K562 (cell line): ENCODE measurements around the gene MLKL. TPM values are rescaled to one million over a fixed set of nuclear protein-coding genes. Genes with fewer than 3 reads are reported as not detected.

Experiments used
- ATAC-seq: fragments of 200-7000 bp; cut with Tn5 transposase; 3 replicates; pipeline ENCODE4 v1.9.1; 2020; ENCODE audit warnings: moderate library complexity
- BruUV-seq: library from RNA; stranded (reverse); fragments of 400-500 nt; replicated peaks from 2 replicates; lab custom pipeline; 2021; lab: Mats Ljungman, UMichigan
- CTCF ChIA-PET: fragments of 300-600 bp; formaldehyde crosslinking; extraction: SDS; loops from one replicate; lab custom pipeline; 2021; ENCODE audit warnings: low intra/inter-chr PET ratio; lab: Yijun Ruan, JAX
- POLR2A ChIA-PET: fragments of 300-600, 350-650 bp; sonication (Branson Sonifier 250); formaldehyde crosslinking; extraction: SDS; loops from one replicate; lab custom pipeline; 2021; ENCODE audit warnings: antibody characterized with exemption, inconsistent platforms; lab: Yijun Ruan, JAX
- DNase-seq, 4 experiments: peaks; one replicate each; pipeline versions ENCODE4 v3.0.0 to v3.0.0-alpha.2; 2011 to 2018; ENCODE audit warnings: low spot score in 3 of 4, mixed read lengths in 3 of 4; ENCODE audit errors: extremely low read depth in 1 of 4
- FAIRE-seq: peaks from 2 replicates; lab custom pipeline; 2011; peaks lifted over from hg19 to GRCh38; lab: Jason Lieb, UNC
- H2AFZ ChIP-seq: 2 replicates; pipeline ENCODE4 v1.6.0; 2011; ENCODE audit warnings: low read depth, low read length, control low read depth, inconsistent platforms
- H3K27ac ChIP-seq: fragments of 200-600 bp; 3 replicates; pipeline ENCODE4 v1.8.0; 2011; ENCODE audit warnings: low read depth, mild to moderate bottlenecking, control low read depth, inconsistent platforms, low read length, moderate library complexity, mixed read lengths; ENCODE audit errors: extremely low read depth
- H3K27me3 ChIP-seq, 2 experiments: fragments of 300-600 bp in 1 of 2; 2 replicates in 1 of 2; 3 replicates in 1 of 2; pipeline versions ENCODE4 v1.6.0 to v1.8.0; 2011; ENCODE audit warnings: inconsistent platforms in 2 of 2, low read length in 2 of 2, mild to moderate bottlenecking in 1 of 2, mixed read lengths in 1 of 2, moderate library complexity in 1 of 2; ENCODE audit not compliant: control insufficient read depth in 2 of 2, insufficient read depth in 2 of 2
- H3K36me3 ChIP-seq: fragments of 300-600 bp; 3 replicates; pipeline ENCODE4 v1.8.0; 2011; ENCODE audit warnings: mild to moderate bottlenecking, low read length, inconsistent platforms; ENCODE audit not compliant: control insufficient read depth, insufficient read depth
- H3K4me1 ChIP-seq, 2 experiments: fragments of 200-600 bp in 1 of 2; replicated peaks in 1 of 2; 2 replicates in 1 of 2; 3 replicates in 1 of 2; pipeline versions ENCODE4 v1.5.1 to v1.8.0; 2011; ENCODE audit warnings: inconsistent platforms in 2 of 2, low read length in 2 of 2, mild to moderate bottlenecking in 1 of 2, mixed read lengths in 1 of 2, moderate library complexity in 1 of 2; ENCODE audit not compliant: control insufficient read depth in 2 of 2, insufficient read depth in 2 of 2
- H3K4me2 ChIP-seq: 2 replicates; pipeline ENCODE4 v1.6.1; 2011; ENCODE audit warnings: low read length, control low read depth, inconsistent platforms, mixed read lengths; ENCODE audit not compliant: insufficient read depth
- H3K4me3 ChIP-seq: fragments of 200-600 bp; sonication (generic), shearing (Covaris generic); 2 replicates; pipeline ENCODE4 v1.5.1; 2016; ENCODE audit warnings: control low read depth, inconsistent platforms
- H3K79me2 ChIP-seq: fragments of 200-600 bp; 3 replicates; pipeline ENCODE4 v1.8.0; 2011; ENCODE audit warnings: low read length, inconsistent platforms; ENCODE audit not compliant: control insufficient read depth, insufficient read depth
- H3K9ac ChIP-seq, 2 experiments: 2 replicates each; pipeline versions ENCODE4 v1.6.0 to v1.6.1; 2011; ENCODE audit warnings: low read depth in 2 of 2, low read length in 2 of 2, control low read depth in 1 of 2, inconsistent platforms in 1 of 2, mild to moderate bottlenecking in 1 of 2, mixed read lengths in 1 of 2; ENCODE audit not compliant: insufficient read depth in 1 of 2
- H3K9me1 ChIP-seq: one replicate; pipeline ENCODE4 v1.6.0; 2011; ENCODE audit warnings: inconsistent platforms, mild to moderate bottlenecking, low read length, moderate library complexity; ENCODE audit not compliant: control insufficient read depth, insufficient read depth
- H3K9me3 ChIP-seq: replicated peaks from 2 replicates; pipeline ENCODE4 v1.5.1; 2011; ENCODE audit warnings: low read depth, low read length, inconsistent platforms; ENCODE audit not compliant: control insufficient read depth, insufficient read depth
- H4K20me1 ChIP-seq: replicated peaks from 2 replicates; pipeline ENCODE4 v1.6.1; 2011; ENCODE audit warnings: low read length, inconsistent platforms, mixed read lengths; ENCODE audit not compliant: control insufficient read depth, insufficient read depth
- DMBX1 ChIP-seq: fragments of 250-450 bp; sonication (Bioruptor Pico); IDR thresholded peaks from 2 replicates; pipeline ENCODE4 v1.8.0; 2022; ENCODE audit warnings: inconsistent platforms, mild to moderate bottlenecking, moderate library complexity, borderline replicate concordance
- EWSR1 ChIP-seq: fragments of 450-650 bp; IDR thresholded peaks from 2 replicates; pipeline ENCODE4 v1.6.1; 2018; ENCODE audit warnings: borderline replicate concordance, mild to moderate bottlenecking, low read depth, moderate library complexity; ENCODE audit not compliant: partially characterized antibody
- FOXJ2 ChIP-seq: fragments of 200-800 bp; sonication (Bioruptor generic); IDR thresholded peaks from 2 replicates; pipeline ENCODE4 v1.6.1; 2016; ENCODE audit warnings: missing genetic modification characterization, missing compliant biosample characterization
- FOXK2 ChIP-seq, 2 experiments: fragments of 450-650 bp; IDR thresholded peaks in 1 of 2; conservative IDR thresholded peaks in 1 of 2; 2 replicates each; pipeline ENCODE4 v1.6.1; 2016; ENCODE audit warnings: low read depth in 2 of 2, mild to moderate bottlenecking in 1 of 2
- KDM4B ChIP-seq, 2 experiments: fragments of 450-650 bp in 1 of 2; sonication (generic) in 1 of 2; IDR thresholded peaks; 2 replicates each; pipeline ENCODE4 v1.6.1; 2016 to 2017; ENCODE audit warnings: borderline replicate concordance in 2 of 2, antibody characterized with exemption in 1 of 2, low read depth in 1 of 2, mild to moderate bottlenecking in 1 of 2
- KLF1 ChIP-seq: fragments of 450-650 bp; IDR thresholded peaks from 2 replicates; pipeline ENCODE4 v1.6.1; 2016; ENCODE audit warnings: missing genetic modification characterization, missing compliant biosample characterization
- MEF2D ChIP-seq: conservative IDR thresholded peaks from 2 replicates; pipeline ENCODE4 v1.6.1; 2016; ENCODE audit warnings: low read depth, missing genetic modification characterization, missing compliant biosample characterization
- PCBP2 ChIP-seq: fragments of 200-400 bp; formaldehyde crosslinking; IDR thresholded peaks from 2 replicates; pipeline ENCODE4 v1.6.1; 2018; ENCODE audit warnings: low read length, low read depth, mild to moderate bottlenecking, moderate library complexity; ENCODE audit not compliant: poor library complexity, severe bottlenecking
- POLR2H ChIP-seq: IDR thresholded peaks from 2 replicates; pipeline ENCODE4 v1.6.1; 2016; ENCODE audit warnings: missing genetic modification characterization, low read depth, mild to moderate bottlenecking, control low read depth, missing compliant biosample characterization, moderate library complexity
- RAD21 ChIP-seq, 2 experiments: fragments of 250-450 bp in 1 of 2; fragments of 450-650 bp in 1 of 2; sonication (Bioruptor Pico) in 1 of 2; formaldehyde crosslinking in 1 of 2; IDR thresholded peaks in 1 of 2; conservative IDR thresholded peaks in 1 of 2; 2 replicates each; pipeline versions ENCODE4 v1.4.0 to v1.8.0; 2020 to 2022; ENCODE audit warnings: mild to moderate bottlenecking in 2 of 2, moderate library complexity in 1 of 2
- RBM22 ChIP-seq: fragments of 200-400 bp; formaldehyde crosslinking; IDR thresholded peaks from 2 replicates; pipeline ENCODE4 v1.6.1; 2018; ENCODE audit warnings: low read length, low read depth; ENCODE audit not compliant: poor library complexity, severe bottlenecking
- SOX6 ChIP-seq: fragments of 450-650 bp; IDR thresholded peaks from 2 replicates; pipeline ENCODE4 v1.6.1; 2014; ENCODE audit warnings: mild to moderate bottlenecking
- TRIM24 ChIP-seq, 2 experiments: fragments of 450-650 bp; IDR thresholded peaks; 2 replicates each; pipeline ENCODE4 v1.6.1; 2016
- UBTF ChIP-seq, 2 experiments: IDR thresholded peaks; 2 replicates each; pipeline ENCODE4 v1.6.1; 2012; ENCODE audit warnings: improper control_type of control experiment in 2 of 2, low read depth in 2 of 2, low read length in 2 of 2, borderline replicate concordance in 1 of 2
- ZNF280B ChIP-seq: fragments of 250-450 bp; sonication (Bioruptor Pico); IDR thresholded peaks from 2 replicates; pipeline ENCODE4 v1.5.1; 2021; ENCODE audit warnings: mild to moderate bottlenecking
- WGBS: fragments of 100-300 bp; shearing (Covaris generic); methylation state at CpG from one replicate; pipeline ENCODE4 v1.1.6; 2016; ENCODE audit warnings: low coverage, mixed read lengths; ENCODE audit not compliant: insufficient coverage; ENCODE audit errors: missing lambda C conversion rate; 5-methylcytosine and 5-hydroxymethylcytosine counted together
- in situ Hi-C: fragments of 300-500 bp; cut with MboI; formaldehyde crosslinking; loops from 4 replicates; pipeline ENCODE4 v1.15.0; 2018; ENCODE audit warnings: inconsistent platforms, mixed read lengths
- intact Hi-C: fragments of 100-400 bp; cut with micrococcal nuclease; formaldehyde crosslinking; loops from 2 replicates; pipeline ENCODE4 v1.14.2; 2022
- polyA plus RNA-seq, 8 experiments: library from polyadenylated mRNA; depleted of rRNA in 4 of 8; stranded (reverse) in 5 of 8; unstranded in 3 of 8; fragments of >200 nt; fragmentation: Nextera tagmentation in 2 of 8; fragmentation: Illumina TruSeq in 1 of 8; extraction: Ambion mirVana in 2 of 8; extraction: Trizol in 1 of 8; gene quantifications; 2 replicates each; pipeline versions ENCODE4 v1.2.1 to v1.2.3, GENCODE V29; 2011 to 2014; ENCODE audit warnings: inconsistent platforms in 1 of 8, missing spikeins in 1 of 8
- total RNA-seq, 7 experiments: library from RNA; depleted of rRNA in 6 of 7; stranded (reverse); fragments of >200 nt in 6 of 7; fragmentation: Illumina TruSeq in 2 of 7; extraction: Trizol in 2 of 7; gene quantifications; 2 replicates each; pipeline versions ENCODE4 v1.2.1 to v1.2.3, GENCODE V29; 2011 to 2021; ENCODE audit warnings: low replicate concordance in 1 of 7
- TF ChIP-seq, protein P1 (sequence below): fragments of 450-650 bp; IDR thresholded peaks from 2 replicates; pipeline ENCODE4 v1.6.1; 2016; ENCODE audit warnings: missing biosample characterization, missing genetic modification characterization

The MLKL gene
- total and polyA plus RNA-seq, 9 of the 15 experiments (the other 6 are each of a cell fraction or from before 2014, with no cell fraction given), result 1.6 to 6.1 (median 4.8) TPM

- Histone ChIP-seq H3K9me3 (no peaks in the 10 kb centered on the region), H3K4me3 (no peak overlapping the region), H3K9ac (peak overlapping the region in 1 of 2 experiments; percentile 65; a peak in 1 of 4 replicates), H3K27me3 (peaks cover 15 to 82% of the 10 kb centered on the region in 2 experiments; a peak in 4 of 5 replicates), H3K4me2 (no peak overlapping the region), H3K79me2 (no peaks in the 10 kb centered on the region), H3K9me1 (no peaks in the 10 kb centered on the region), H4K20me1 (no peaks in the 10 kb centered on the region; the same call in 1 of the 2 replicates), H3K36me3 (no peaks in the 10 kb centered on the region), H2AFZ (no peak overlapping the region), H3K27ac (no peak overlapping the region), H3K4me1 (peaks cover 5 to 27% of the 10 kb centered on the region in 2 experiments; a peak in 3 of 5 replicates)
- WGBS, result 8% methylated on average over 16 of the region's 21 CpGs
- ChIA-PET CTCF (no interaction called here), POLR2A (interaction anchor here (0.9 to 1.1 kb wide), 2 partner anchors 11 to 40 kb away, joined by 3 to 4 read pairs; no protein-coding TSS in a partner anchor)
- intact Hi-C loops (no loop called here), in situ Hi-C loops (no loop called here)
- DNase-seq (no peak), FAIRE-seq (no peak), ATAC-seq (no peak)
- BruUV-seq, result no TSS peak
- TF ChIP-seq, protein P1, sequence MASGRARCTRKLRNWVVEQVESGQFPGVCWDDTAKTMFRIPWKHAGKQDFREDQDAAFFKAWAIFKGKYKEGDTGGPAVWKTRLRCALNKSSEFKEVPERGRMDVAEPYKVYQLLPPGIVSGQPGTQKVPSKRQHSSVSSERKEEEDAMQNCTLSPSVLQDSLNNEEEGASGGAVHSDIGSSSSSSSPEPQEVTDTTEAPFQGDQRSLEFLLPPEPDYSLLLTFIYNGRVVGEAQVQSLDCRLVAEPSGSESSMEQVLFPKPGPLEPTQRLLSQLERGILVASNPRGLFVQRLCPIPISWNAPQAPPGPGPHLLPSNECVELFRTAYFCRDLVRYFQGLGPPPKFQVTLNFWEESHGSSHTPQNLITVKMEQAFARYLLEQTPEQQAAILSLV, result no peak
- TF ChIP-seq SOX6 (no peak), EWSR1 (no peak), MEF2D (tag) (no peak), PCBP2 (no peak), FOXK2 (conservative IDR thresholded peaks at IDR 0.05 in 1 of 2, IDR thresholded peaks at IDR 0.05 in 1 of 2; ENCODE audit: low read depth in 2 of 2) (no peak), RAD21 (CRISPR knock-in tag; conservative IDR thresholded peaks at IDR 0.05 in 1 of 2, IDR thresholded peaks at IDR 0.05 in 1 of 2) (no peak), KLF1 (no peak), KDM4B (IDR thresholded peaks at IDR 0.05; ENCODE audit: borderline replicate concordance in 2 of 2, low read depth in 1 of 2) (no peak), TRIM24 (IDR thresholded peaks at IDR 0.05) (no peak), FOXJ2 (tag) (no peak), DMBX1 (CRISPR knock-in tag) (no peak), ZNF280B (CRISPR knock-in tag) (no peak), POLR2H (no peak), RBM22 (no peak), UBTF (IDR thresholded peaks at IDR 0.05; ENCODE audit: borderline replicate concordance in 1 of 2, low read depth in 2 of 2, low read length in 2 of 2) (no peak)
Observed at GRCh38 chr16:74734361-74735161, 33.9 kb upstream of the MLKL start.
